H1 (cell line): ENCODE data around the gene SSBP3. TPM values are rescaled to one million over a fixed set of nuclear protein-coding genes. Genes with fewer than 3 reads are reported as not detected.
A peak's percentile ranks its signal among the peaks of the same experiment; 100 is the strongest.

Experiments used
- CTCF ChIA-PET: fragments of 300-600 bp; sonication (Branson Sonifier 250); formaldehyde crosslinking; loops from one replicate; lab custom pipeline; 2021; ENCODE audit not compliant: partially characterized antibody; lab: Charles Lee
- POLR2A ChIA-PET: fragments of 300-600 bp; sonication (Branson Sonifier 250); formaldehyde crosslinking; loops from one replicate; lab custom pipeline; 2021; ENCODE audit warnings: inconsistent platforms; ENCODE audit not compliant: partially characterized antibody; lab: Charles Lee
- DNase-seq, 2 experiments: peaks; one replicate each; pipeline versions ENCODE4 v3.0.0 to v3.0.0-alpha.2; 2010 to 2022; ENCODE audit warnings: low spot score in 2 of 2, low read depth in 1 of 2, mixed read lengths in 1 of 2
- FAIRE-seq: peaks from 2 replicates; lab custom pipeline; 2011; peaks lifted over from hg19 to GRCh38; lab: Jason Lieb, UNC
- H2AFZ ChIP-seq: 2 replicates; pipeline ENCODE4 v1.8.1; 2012; ENCODE audit warnings: low read length, inconsistent platforms
- H2AK5ac ChIP-seq: 2 replicates; pipeline ENCODE4 v1.6.1; 2013; ENCODE audit warnings: low read depth, low read length
- H2BK120ac ChIP-seq: replicated peaks from 2 replicates; pipeline ENCODE3; 2013; ENCODE audit warnings: low read depth, low read length, inconsistent platforms
- H2BK12ac ChIP-seq: 2 replicates; pipeline ENCODE4 v1.6.1; 2013; ENCODE audit warnings: low read depth, low read length
- H2BK15ac ChIP-seq: 2 replicates; pipeline ENCODE4 v1.6.1; 2013; ENCODE audit warnings: low read length
- H2BK20ac ChIP-seq: 2 replicates; pipeline ENCODE4 v1.6.1; 2013; ENCODE audit warnings: low read length
- H2BK5ac ChIP-seq: 2 replicates; pipeline ENCODE4 v1.6.1; 2013; ENCODE audit warnings: low read depth, low read length
- H3K14ac ChIP-seq: 2 replicates; pipeline ENCODE4 v1.6.1; 2013; ENCODE audit warnings: inconsistent platforms; ENCODE audit not compliant: insufficient read length
- H3K18ac ChIP-seq: 2 replicates; pipeline ENCODE4 v1.6.1; 2013; ENCODE audit warnings: low read length; ENCODE audit errors: extremely low read depth
- H3K23ac ChIP-seq: 2 replicates; pipeline ENCODE4 v1.6.1; 2013; ENCODE audit warnings: inconsistent platforms; ENCODE audit not compliant: insufficient read length
- H3K23me2 ChIP-seq: 2 replicates; pipeline ENCODE4 v1.6.1; 2013; ENCODE audit warnings: low read depth, low read length
- H3K27ac ChIP-seq: 2 replicates; pipeline ENCODE4 v1.6.1; 2011; ENCODE audit warnings: low read depth, low read length, inconsistent platforms
- H3K27me3 ChIP-seq, 4 experiments: replicated peaks in 1 of 4; 1 replicate in 1 of 4; 2 replicates in 3 of 4; pipeline versions ENCODE4 v1.6.1 to v1.8.1; 2011 to 2013; ENCODE audit warnings: low read length in 3 of 4, mild to moderate bottlenecking in 3 of 4, inconsistent platforms in 2 of 4, mixed read lengths in 2 of 4, moderate library complexity in 1 of 4; ENCODE audit not compliant: control insufficient read depth in 3 of 4, insufficient read depth in 3 of 4; ENCODE audit errors: extremely low read depth in 1 of 4
- H3K36me3 ChIP-seq, 4 experiments: 2 replicates each; pipeline versions ENCODE4 v1.6.1 to v1.8.1; 2011 to 2013; ENCODE audit warnings: mild to moderate bottlenecking in 4 of 4, low read length in 3 of 4, moderate library complexity in 2 of 4, control low read depth in 1 of 4, inconsistent platforms in 1 of 4; ENCODE audit not compliant: insufficient read depth in 4 of 4, control insufficient read depth in 2 of 4
- H3K4ac ChIP-seq: replicated peaks from 2 replicates; pipeline ENCODE3; 2013; ENCODE audit warnings: low read length, low read depth, mixed read lengths, inconsistent platforms; ENCODE audit not compliant: insufficient read length
- H3K4me1 ChIP-seq, 4 experiments: replicated peaks in 1 of 4; 1 replicate in 1 of 4; 2 replicates in 3 of 4; pipeline versions ENCODE4 v1.6.1 to v1.8.1; 2011 to 2013; ENCODE audit warnings: low read length in 3 of 4, inconsistent platforms in 2 of 4, mixed read lengths in 1 of 4; ENCODE audit not compliant: insufficient read depth in 4 of 4, control insufficient read depth in 3 of 4
- H3K4me2 ChIP-seq, 2 experiments: 2 replicates each; pipeline versions ENCODE4 v1.6.1 to v1.8.1; 2011 to 2013; ENCODE audit warnings: low read depth in 2 of 2, low read length in 2 of 2, control low read depth in 1 of 2, inconsistent platforms in 1 of 2, mild to moderate bottlenecking in 1 of 2; ENCODE audit not compliant: insufficient read depth in 1 of 2
- H3K4me3 ChIP-seq, 4 experiments: fragments of 200-600, 300-600 bp in 1 of 4; sonication (generic), shearing (Covaris generic), sonication (Bioruptor Twin) in 1 of 4; 2 replicates each; pipeline versions ENCODE4 v1.5.1 to v1.8.1; 2011 to 2016; ENCODE audit warnings: low read length in 4 of 4, low read depth in 3 of 4, control low read depth in 2 of 4, inconsistent platforms in 2 of 4, mild to moderate bottlenecking in 2 of 4, mixed read lengths in 1 of 4, moderate library complexity in 1 of 4; ENCODE audit not compliant: insufficient read depth in 2 of 4; ENCODE audit errors: extremely low read depth in 1 of 4
- H3K56ac ChIP-seq: replicated peaks from 2 replicates; pipeline ENCODE3; 2013; ENCODE audit warnings: low read depth, mild to moderate bottlenecking, mixed read lengths, low read length, inconsistent platforms; ENCODE audit not compliant: insufficient read length
- H3K79me1 ChIP-seq: 2 replicates; pipeline ENCODE4 v1.6.1; 2013; ENCODE audit warnings: low read depth, low read length, control low read depth
- H3K79me2 ChIP-seq, 2 experiments: 2 replicates each; pipeline versions ENCODE4 v1.6.1 to v1.8.1; 2012 to 2013; ENCODE audit warnings: low read length in 2 of 2, mild to moderate bottlenecking in 2 of 2, inconsistent platforms in 1 of 2; ENCODE audit not compliant: insufficient read depth in 2 of 2, control insufficient read depth in 1 of 2
- H3K9ac ChIP-seq, 4 experiments: replicated peaks in 1 of 4; 1 replicate in 1 of 4; 2 replicates in 3 of 4; pipeline versions ENCODE4 v1.6.1 to v1.8.1; 2011 to 2013; ENCODE audit warnings: low read depth in 3 of 4, low read length in 3 of 4, control low read depth in 2 of 4, mild to moderate bottlenecking in 2 of 4, moderate library complexity in 2 of 4, inconsistent platforms in 1 of 4; ENCODE audit errors: extremely low read depth in 1 of 4
- H3K9me3 ChIP-seq, 2 experiments: 2 replicates each; pipeline versions ENCODE4 v1.6.1 to v1.8.1; 2012 to 2013; ENCODE audit warnings: mild to moderate bottlenecking in 2 of 2, moderate library complexity in 2 of 2, control low read depth in 1 of 2, inconsistent platforms in 1 of 2, low read depth in 1 of 2, low read length in 1 of 2, mixed read lengths in 1 of 2; ENCODE audit not compliant: insufficient read depth in 2 of 2
- H4K20me1 ChIP-seq, 2 experiments: replicated peaks in 1 of 2; 2 replicates each; pipeline versions ENCODE3 to v1.8.1; 2011 to 2013; ENCODE audit warnings: inconsistent platforms in 2 of 2, low read length in 2 of 2, mild to moderate bottlenecking in 1 of 2; ENCODE audit not compliant: insufficient read depth in 2 of 2, control insufficient read depth in 1 of 2
- H4K5ac ChIP-seq: 2 replicates; pipeline ENCODE4 v1.6.1; 2013; ENCODE audit warnings: low read length, low read depth, mixed read lengths, inconsistent platforms; ENCODE audit not compliant: insufficient read length
- H4K8ac ChIP-seq: 2 replicates; pipeline ENCODE4 v1.8.0; 2013; ENCODE audit warnings: mild to moderate bottlenecking, moderate library complexity, low read length, inconsistent platforms; ENCODE audit not compliant: insufficient read depth; ENCODE audit errors: extremely low read depth
- H4K91ac ChIP-seq: replicated peaks from 2 replicates; pipeline ENCODE3; 2013; ENCODE audit warnings: low read length, mixed read lengths, inconsistent platforms; ENCODE audit not compliant: insufficient read length
- CBX8 ChIP-seq: fragments of 300-800, 300-1000 bp; sonication (generic); IDR thresholded peaks from 2 replicates; pipeline ENCODE4 v1.7.1; 2016; ENCODE audit warnings: low read depth, low read length, borderline replicate concordance
- JUND ChIP-seq: IDR thresholded peaks from 2 replicates; pipeline ENCODE4 v1.6.1; 2011; ENCODE audit warnings: mild to moderate bottlenecking, improper control_type of control experiment, low read length
- KDM4A ChIP-seq: IDR thresholded peaks from one replicate; pipeline ENCODE4 v1.7.1; 2012; ENCODE audit warnings: low read depth, mild to moderate bottlenecking, moderate library complexity, low read length, inconsistent platforms; ENCODE audit not compliant: severe bottlenecking
- POLR2A ChIP-seq, 2 experiments: IDR thresholded peaks; 1 replicate in 1 of 2; 2 replicates in 1 of 2; pipeline ENCODE4 v1.6.1; 2011; ENCODE audit warnings: low read depth in 2 of 2, low read length in 2 of 2, mild to moderate bottlenecking in 2 of 2; ENCODE audit errors: control extremely low read depth in 1 of 2
- RAD21 ChIP-seq, 2 experiments: IDR thresholded peaks in 1 of 2; conservative IDR thresholded peaks in 1 of 2; 2 replicates each; pipeline ENCODE4 v1.6.1; 2011; ENCODE audit warnings: low read depth in 2 of 2, low read length in 2 of 2, improper control_type of control experiment in 1 of 2, inconsistent platforms in 1 of 2, mild to moderate bottlenecking in 1 of 2, moderate library complexity in 1 of 2
- SIN3A ChIP-seq, 2 experiments: IDR thresholded peaks in 1 of 2; conservative IDR thresholded peaks in 1 of 2; 2 replicates each; pipeline ENCODE4 v1.6.1; 2011 to 2012; ENCODE audit warnings: low read length in 2 of 2, improper control_type of control experiment in 1 of 2, low read depth in 1 of 2, mild to moderate bottlenecking in 1 of 2
- TAF1 ChIP-seq: IDR thresholded peaks from 2 replicates; pipeline ENCODE4 v1.6.1; 2011; ENCODE audit warnings: mild to moderate bottlenecking, low read depth, low read length
- TEAD4 ChIP-seq: IDR thresholded peaks from 2 replicates; pipeline ENCODE4 v1.6.1; 2012; ENCODE audit warnings: low read depth, low read length, inconsistent platforms, mixed read lengths
- WGBS, 2 experiments: shearing (Covaris generic) in 1 of 2; methylation state at CpG; one replicate each; pipeline versions ENCODE4 v1.1.6 to v1.1.7; 2013 to 2015; ENCODE audit warnings: low lambda C conversion rate in 2 of 2, mixed read lengths in 2 of 2, inconsistent platforms in 1 of 2, low coverage in 1 of 2, missing lambda C conversion rate in 1 of 2; ENCODE audit not compliant: insufficient replicate concordance in 2 of 2, insufficient coverage in 1 of 2, insufficient read length in 1 of 2; ENCODE audit errors: extremely low coverage in 1 of 2, missing lambda C conversion rate in 1 of 2; 5-methylcytosine and 5-hydroxymethylcytosine counted together
- polyA plus RNA-seq, 7 experiments: library from polyadenylated mRNA; depleted of rRNA in 3 of 7; stranded (reverse) in 5 of 7; unstranded in 2 of 7; fragments of >200 nt in 5 of 7; fragments of 200-250 nt in 2 of 7; gene quantifications; 1 replicate in 5 of 7; 2 replicates in 1 of 7; 4 replicates in 1 of 7; pipeline versions ENCODE4 v1.2.1 to v1.2.3, GENCODE V29; 2011 to 2013; ENCODE audit warnings: missing spikeins in 2 of 7, mixed read lengths in 2 of 7
- total RNA-seq: library from RNA; stranded (reverse); fragmentation: NEBNext Ultra II Directional; extraction: Animal tissue kit (Norgen Biotek cat#: 25700); gene quantifications from 2 replicates; pipeline ENCODE4 v1.2.1, GENCODE V29; 2021

The SSBP3 gene
- total and polyA plus RNA-seq, 2 of the 8 experiments (the other 6 are each of a cell fraction or from before 2014, with no cell fraction given): 99.7 to 133 TPM

GRCh38 chr1:54364582-54364981 is 41.6 kb downstream of the SSBP3 start:
- Histone ChIP-seq H3K36me3 (peaks cover 0 to 3% (median 0%) of the 10 kb centered on the region in 4 experiments; a peak in 2 of 8 replicates), H3K23me2 (no peaks in the 10 kb centered on the region), H3K23ac (no peak overlapping the region), H3K4me3 (peak overlapping the region in 1 of 4 experiments; percentile 11; a peak in 1 of 8 replicates), H3K4ac (peak overlapping the region; percentile 28), H3K9me3 (no peaks in the 10 kb centered on the region), H4K5ac (no peak overlapping the region), H3K14ac (no peak overlapping the region), H3K4me2 (peak overlapping the region; percentile 30 to 34; a peak in 3 of 4 replicates), H3K27me3 (no peaks in the 10 kb centered on the region), H3K27ac (no peak overlapping the region), H4K20me1 (peaks cover 0 to 21% of the 10 kb centered on the region in 2 experiments), H2BK12ac (no peak overlapping the region), H2BK120ac (no peak overlapping the region), H3K79me2 (peaks cover 6 to 98% of the 10 kb centered on the region in 2 experiments), H3K79me1 (peaks cover 14% of the 10 kb centered on the region; the same call in 1 of the 2 replicates), H4K91ac (no peak overlapping the region), H3K4me1 (peaks cover 9 to 37% (median 26%) of the 10 kb centered on the region in 4 experiments), H4K8ac (no peak overlapping the region), H2AFZ (no peak overlapping the region), H3K18ac (peak overlapping the region; percentile 48; the same call in 1 of the 2 replicates), H2AK5ac (no peak overlapping the region), H2BK15ac (no peak overlapping the region), H2BK5ac (peak overlapping the region; percentile 29; the same call in 1 of the 2 replicates), H3K56ac (no peak overlapping the region), H2BK20ac (no peak overlapping the region), H3K9ac (peak overlapping the region in 1 of 4 experiments; percentile 22; a peak in 1 of 7 replicates)
- ChIA-PET CTCF (interaction anchor here (0.6 to 8.3 kb wide), 10 partner anchors 9 to 145 kb away, joined by 3 to 69 read pairs (median 5); no protein-coding TSS in a partner anchor), POLR2A (interaction anchor here (1.0 to 3.9 kb wide), 9 partner anchors 9 to 164 kb away, joined by 3 to 16 read pairs (median 6); partner anchors contain the start of genes CYB5RL, MRPL37 and SSBP3)
- WGBS, 2 experiments: 60% methylated on average over 5 of the region's 5 CpGs; no CpG with 5 or more reads in 1 of the 2 experiments
- TF ChIP-seq TEAD4 (no peak), RAD21 (IDR thresholded peaks at IDR 0.05 in 1 of 2, conservative IDR thresholded peaks at IDR 0.05 in 1 of 2; ENCODE audit: low read depth in 2 of 2, low read length in 2 of 2) (no peak), POLR2A (IDR thresholded peaks at IDR 0.05; ENCODE audit: control extremely low read depth in 1 of 2, low read depth in 2 of 2, low read length in 2 of 2) (no peak), KDM4A (no peak), SIN3A (conservative IDR thresholded peaks at IDR 0.05 in 1 of 2, IDR thresholded peaks at IDR 0.05 in 1 of 2; ENCODE audit: low read depth in 1 of 2, low read length in 2 of 2) (no peak; a peak in 1 of 4 replicates), CBX8 (no peak), JUND (no peak), TAF1 (no peak)
- FAIRE-seq (no peak), DNase-seq (no peak)
